ENCODE data around the gene NDRG4.

GRCh38 chr16:58516768-58517107 is 16.8 kb downstream of the NDRG4 start:
- no peak for TF ChIP-seq CTCF (IDR thresholded peaks at IDR 0.05; ENCODE audit: poor library complexity, severe bottlenecking)
- TF ChIP-seq EZH2 (IDR thresholded peaks at IDR 0.05; ENCODE audit: borderline replicate concordance, insufficient read depth, low read length, poor library complexity, severe bottlenecking), result no peak
- TF ChIP-seq SMC3 (conservative IDR thresholded peaks at IDR 0.05; ENCODE audit: poor library complexity), result no peak
- no peak for TF ChIP-seq POLR2AphosphoS5 (IDR thresholded peaks at IDR 0.05)
- no peak for TF ChIP-seq RAD21 (conservative IDR thresholded peaks at IDR 0.05)
- TF ChIP-seq EP300 (conservative IDR thresholded peaks at IDR 0.05; ENCODE audit: poor library complexity, severe bottlenecking), result no peak

Data from neural cell (in vitro differentiated cells).